Measurements from ENCODE around the gene PGLYRP3.

Gene PGLYRP3

DNA sequence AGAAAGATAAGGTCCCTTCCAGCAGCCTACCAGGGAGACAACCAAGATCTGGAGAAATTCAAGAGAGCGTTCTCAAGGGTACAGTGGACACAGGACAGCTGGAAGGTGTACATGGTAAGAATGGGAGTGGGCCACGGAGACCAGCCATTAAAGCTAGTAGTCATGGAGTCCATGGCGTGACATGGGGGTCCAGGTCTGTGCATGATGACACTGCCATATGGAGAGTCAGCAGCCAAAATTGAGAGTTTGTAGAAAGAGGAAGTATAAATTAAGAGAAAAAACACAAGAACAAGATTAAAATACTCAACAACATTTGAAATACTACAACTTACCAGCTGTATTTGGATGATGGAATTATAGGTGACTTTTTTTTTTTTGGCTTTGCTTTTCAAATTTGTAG, 61.2 kb downstream of the PGLYRP3 start:
- DNase-seq (ENCODE audit: low read depth in 1 of 2, low spot score in 1 of 2), result no peak
- TF ChIP-seq, protein P1, sequence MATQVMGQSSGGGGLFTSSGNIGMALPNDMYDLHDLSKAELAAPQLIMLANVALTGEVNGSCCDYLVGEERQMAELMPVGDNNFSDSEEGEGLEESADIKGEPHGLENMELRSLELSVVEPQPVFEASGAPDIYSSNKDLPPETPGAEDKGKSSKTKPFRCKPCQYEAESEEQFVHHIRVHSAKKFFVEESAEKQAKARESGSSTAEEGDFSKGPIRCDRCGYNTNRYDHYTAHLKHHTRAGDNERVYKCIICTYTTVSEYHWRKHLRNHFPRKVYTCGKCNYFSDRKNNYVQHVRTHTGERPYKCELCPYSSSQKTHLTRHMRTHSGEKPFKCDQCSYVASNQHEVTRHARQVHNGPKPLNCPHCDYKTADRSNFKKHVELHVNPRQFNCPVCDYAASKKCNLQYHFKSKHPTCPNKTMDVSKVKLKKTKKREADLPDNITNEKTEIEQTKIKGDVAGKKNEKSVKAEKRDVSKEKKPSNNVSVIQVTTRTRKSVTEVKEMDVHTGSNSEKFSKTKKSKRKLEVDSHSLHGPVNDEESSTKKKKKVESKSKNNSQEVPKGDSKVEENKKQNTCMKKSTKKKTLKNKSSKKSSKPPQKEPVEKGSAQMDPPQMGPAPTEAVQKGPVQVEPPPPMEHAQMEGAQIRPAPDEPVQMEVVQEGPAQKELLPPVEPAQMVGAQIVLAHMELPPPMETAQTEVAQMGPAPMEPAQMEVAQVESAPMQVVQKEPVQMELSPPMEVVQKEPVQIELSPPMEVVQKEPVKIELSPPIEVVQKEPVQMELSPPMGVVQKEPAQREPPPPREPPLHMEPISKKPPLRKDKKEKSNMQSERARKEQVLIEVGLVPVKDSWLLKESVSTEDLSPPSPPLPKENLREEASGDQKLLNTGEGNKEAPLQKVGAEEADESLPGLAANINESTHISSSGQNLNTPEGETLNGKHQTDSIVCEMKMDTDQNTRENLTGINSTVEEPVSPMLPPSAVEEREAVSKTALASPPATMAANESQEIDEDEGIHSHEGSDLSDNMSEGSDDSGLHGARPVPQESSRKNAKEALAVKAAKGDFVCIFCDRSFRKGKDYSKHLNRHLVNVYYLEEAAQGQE (IDR thresholded peaks at IDR 0.05; ENCODE audit: insufficient replicate concordance, low read depth), result no peak
- no peak for TF ChIP-seq GABPA (IDR thresholded peaks at IDR 0.05; ENCODE audit: low read depth)
- TF ChIP-seq, protein P2, sequence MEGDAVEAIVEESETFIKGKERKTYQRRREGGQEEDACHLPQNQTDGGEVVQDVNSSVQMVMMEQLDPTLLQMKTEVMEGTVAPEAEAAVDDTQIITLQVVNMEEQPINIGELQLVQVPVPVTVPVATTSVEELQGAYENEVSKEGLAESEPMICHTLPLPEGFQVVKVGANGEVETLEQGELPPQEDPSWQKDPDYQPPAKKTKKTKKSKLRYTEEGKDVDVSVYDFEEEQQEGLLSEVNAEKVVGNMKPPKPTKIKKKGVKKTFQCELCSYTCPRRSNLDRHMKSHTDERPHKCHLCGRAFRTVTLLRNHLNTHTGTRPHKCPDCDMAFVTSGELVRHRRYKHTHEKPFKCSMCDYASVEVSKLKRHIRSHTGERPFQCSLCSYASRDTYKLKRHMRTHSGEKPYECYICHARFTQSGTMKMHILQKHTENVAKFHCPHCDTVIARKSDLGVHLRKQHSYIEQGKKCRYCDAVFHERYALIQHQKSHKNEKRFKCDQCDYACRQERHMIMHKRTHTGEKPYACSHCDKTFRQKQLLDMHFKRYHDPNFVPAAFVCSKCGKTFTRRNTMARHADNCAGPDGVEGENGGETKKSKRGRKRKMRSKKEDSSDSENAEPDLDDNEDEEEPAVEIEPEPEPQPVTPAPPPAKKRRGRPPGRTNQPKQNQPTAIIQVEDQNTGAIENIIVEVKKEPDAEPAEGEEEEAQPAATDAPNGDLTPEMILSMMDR (IDR thresholded peaks at IDR 0.05; ENCODE audit: insufficient read depth, low read length), result no peak
- TF ChIP-seq SPI1 (IDR thresholded peaks at IDR 0.05; ENCODE audit: borderline replicate concordance, low read depth), result no peak
- no peak for TF ChIP-seq POLR2AphosphoS5 (IDR thresholded peaks at IDR 0.05; ENCODE audit: low read depth)
- Histone ChIP-seq H3K27me3 (ENCODE audit: insufficient read depth, poor library complexity, severe bottlenecking) (peaks cover 9% of the 10 kb centered on the region), H3K27ac (replicated peaks) (no peak overlapping the region), H3K4me3 (replicated peaks; ENCODE audit: insufficient read depth, low read length) (no peak overlapping the region)

GRCh38 chr1:153251087-153251486, 61.7 kb downstream of the PGLYRP3 start:
- TF ChIP-seq POLR2AphosphoS5 (IDR thresholded peaks at IDR 0.05; ENCODE audit: low read depth) (no peak), SPI1 (IDR thresholded peaks at IDR 0.05; ENCODE audit: borderline replicate concordance, low read depth) (no peak), GABPA (IDR thresholded peaks at IDR 0.05; ENCODE audit: low read depth) (no peak)
- TF ChIP-seq, protein P1 (IDR thresholded peaks at IDR 0.05; ENCODE audit: insufficient replicate concordance, low read depth), result no peak
- TF ChIP-seq, protein P2 (IDR thresholded peaks at IDR 0.05; ENCODE audit: insufficient read depth, low read length), result no peak
- no peak for DNase-seq (ENCODE audit: low read depth in 1 of 2, low spot score in 1 of 2)
- H3K27me3 ChIP-seq (ENCODE audit: insufficient read depth, poor library complexity, severe bottlenecking), result peaks cover 8% of the 10 kb centered on the region
- H3K27ac ChIP-seq (replicated peaks), result no peak overlapping the region
- H3K4me3 ChIP-seq (replicated peaks; ENCODE audit: insufficient read depth, low read length), result no peak overlapping the region

DNA sequence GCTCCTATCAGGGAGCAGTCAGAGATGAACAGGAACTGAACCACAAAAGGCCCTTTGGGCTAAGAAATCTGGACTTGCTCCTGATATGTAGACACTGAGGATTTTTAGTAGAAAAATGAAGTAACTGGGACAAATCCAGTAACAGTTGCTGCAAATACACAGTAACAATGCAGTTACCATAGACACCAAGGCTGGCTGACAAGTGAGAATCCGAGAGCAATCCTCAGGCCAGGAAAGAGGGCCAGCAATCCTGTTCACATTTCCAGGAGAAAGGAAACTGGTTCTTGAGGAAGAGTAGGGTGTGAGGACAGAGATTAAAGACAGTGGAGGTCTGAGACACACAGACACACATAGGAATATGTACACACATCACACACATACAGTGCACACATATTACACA, 62.6 kb downstream of the PGLYRP3 start:
- H3K27ac ChIP-seq (replicated peaks), result no peak overlapping the region
- no peak for TF ChIP-seq GABPA (IDR thresholded peaks at IDR 0.05; ENCODE audit: low read depth)
- TF ChIP-seq SPI1 (IDR thresholded peaks at IDR 0.05; ENCODE audit: borderline replicate concordance, low read depth), result no peak
- no peak for TF ChIP-seq POLR2AphosphoS5 (IDR thresholded peaks at IDR 0.05; ENCODE audit: low read depth)
- TF ChIP-seq, protein P1 (IDR thresholded peaks at IDR 0.05; ENCODE audit: insufficient replicate concordance, low read depth), result no peak
- TF ChIP-seq, protein P2 (IDR thresholded peaks at IDR 0.05; ENCODE audit: insufficient read depth, low read length), result no peak
- no peak for DNase-seq (ENCODE audit: low read depth in 1 of 2, low spot score in 1 of 2)
- H3K27me3 ChIP-seq (ENCODE audit: insufficient read depth, poor library complexity, severe bottlenecking), result peaks cover 4% of the 10 kb centered on the region
- no peak overlapping the region for H3K4me3 ChIP-seq (replicated peaks; ENCODE audit: insufficient read depth, low read length)

Measured in HL-60 (cell line).